ENCODE results near the gene C1orf21. TPM values are rescaled to one million over a fixed set of nuclear protein-coding genes. Genes with fewer than 3 reads are reported as not detected.
"Not testable (repeated sequence)": the region's sequence is repeated elsewhere in the genome, so short reads cannot be mapped to it uniquely, and the experiment has no call there.

C1orf21 gene, protein sequence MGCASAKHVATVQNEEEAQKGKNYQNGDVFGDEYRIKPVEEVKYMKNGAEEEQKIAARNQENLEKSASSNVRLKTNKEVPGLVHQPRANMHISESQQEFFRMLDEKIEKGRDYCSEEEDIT
- total RNA-seq (2013) = 0.94 TPM
- polyA plus RNA-seq = 1 to 10 TPM in 1 of 3 donors, under 1 TPM in 2; 0.23 to 1.1 (median 0.28) TPM
- under 0.01 and 0.08 TPM in 2 replicates for polyA minus RNA-seq
- 1.1 to 43.7 (median 7.7) reads per million in 11 experiments for total RNA-seq

DNA sequence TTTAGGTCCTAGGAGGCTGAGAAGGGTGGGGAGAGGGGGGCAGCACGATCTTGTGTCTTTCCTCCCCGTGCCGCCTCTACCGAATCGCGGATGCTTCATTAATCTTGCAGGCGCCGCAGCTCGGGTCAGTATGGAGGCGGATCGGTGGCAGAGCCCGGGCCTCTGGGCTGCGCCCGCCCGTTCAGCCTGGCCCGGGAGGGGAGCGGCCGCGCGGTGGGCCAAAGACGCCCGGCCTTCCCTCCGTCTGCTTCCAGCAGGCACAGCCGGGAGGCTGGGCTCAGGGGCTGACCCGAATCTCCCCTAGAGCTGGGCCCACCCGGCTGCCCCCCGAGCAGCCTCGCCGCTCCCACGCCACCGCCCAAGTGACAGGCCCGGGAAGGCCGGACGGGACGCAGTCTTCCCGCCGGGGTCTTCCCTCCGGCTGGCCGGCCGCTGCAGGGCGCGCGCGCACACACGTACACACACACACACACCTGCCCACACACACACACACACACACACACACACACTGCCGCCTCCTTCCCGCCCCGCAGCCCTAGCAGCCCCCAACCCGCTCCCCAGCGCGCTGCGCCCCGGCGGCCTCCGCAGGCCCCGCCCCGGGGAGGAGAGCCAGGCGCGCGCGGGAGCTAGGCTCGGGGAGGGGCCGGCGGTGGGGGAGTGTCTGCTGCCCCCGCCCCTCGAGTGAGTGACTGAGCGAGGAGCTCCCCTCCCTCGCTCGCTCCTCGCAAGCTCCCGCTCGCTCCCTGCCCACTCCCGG is at the start of gene C1orf21:
TSS of gene C1orf21 (plus strand) at position 718 of the 757 bp plus-strand sequence. CDS start 90,481 bp downstream, outside the sequence.
- intact Hi-C loops (cut with micrococcal nuclease) = no loop called here
- no peak within 1 kb of the TSS for H3K27ac ChIP-seq (ENCODE audit: low read depth in 1 of 2, low read length in 2 of 2)
- TF ChIP-seq, protein P1, sequence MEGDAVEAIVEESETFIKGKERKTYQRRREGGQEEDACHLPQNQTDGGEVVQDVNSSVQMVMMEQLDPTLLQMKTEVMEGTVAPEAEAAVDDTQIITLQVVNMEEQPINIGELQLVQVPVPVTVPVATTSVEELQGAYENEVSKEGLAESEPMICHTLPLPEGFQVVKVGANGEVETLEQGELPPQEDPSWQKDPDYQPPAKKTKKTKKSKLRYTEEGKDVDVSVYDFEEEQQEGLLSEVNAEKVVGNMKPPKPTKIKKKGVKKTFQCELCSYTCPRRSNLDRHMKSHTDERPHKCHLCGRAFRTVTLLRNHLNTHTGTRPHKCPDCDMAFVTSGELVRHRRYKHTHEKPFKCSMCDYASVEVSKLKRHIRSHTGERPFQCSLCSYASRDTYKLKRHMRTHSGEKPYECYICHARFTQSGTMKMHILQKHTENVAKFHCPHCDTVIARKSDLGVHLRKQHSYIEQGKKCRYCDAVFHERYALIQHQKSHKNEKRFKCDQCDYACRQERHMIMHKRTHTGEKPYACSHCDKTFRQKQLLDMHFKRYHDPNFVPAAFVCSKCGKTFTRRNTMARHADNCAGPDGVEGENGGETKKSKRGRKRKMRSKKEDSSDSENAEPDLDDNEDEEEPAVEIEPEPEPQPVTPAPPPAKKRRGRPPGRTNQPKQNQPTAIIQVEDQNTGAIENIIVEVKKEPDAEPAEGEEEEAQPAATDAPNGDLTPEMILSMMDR (IDR thresholded peaks at IDR 0.05) = no peak

DNA sequence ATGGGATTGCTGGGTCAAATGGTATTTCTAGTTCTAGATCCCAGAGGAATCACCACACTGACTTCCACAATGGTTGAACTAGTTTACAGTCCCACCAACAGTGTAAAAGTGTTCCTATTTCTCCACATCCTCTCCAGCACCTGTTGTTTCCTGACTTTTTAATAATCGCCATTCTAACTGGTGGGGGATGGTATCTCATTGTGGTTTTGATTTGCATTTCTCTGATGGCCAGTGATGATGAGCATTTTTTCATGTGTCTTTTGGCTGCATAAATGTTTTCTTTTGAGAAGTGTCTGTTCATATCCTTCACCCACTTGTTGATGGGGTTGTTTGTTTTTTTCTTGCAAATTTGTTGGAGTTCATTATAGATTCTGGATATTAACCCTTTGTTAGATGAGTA is 49.0 kb upstream of the C1orf21 start:
- H3K4me2 ChIP-seq (replicated peaks; ENCODE audit: extremely low read depth, low read length, poor library complexity, severe bottlenecking); H3K27ac ChIP-seq (ENCODE audit: low read depth in 1 of 2, low read length in 2 of 2); H3K27me3 Mint-ChIP-seq (ENCODE audit: low read depth in 3 of 3); H3K4me3 Mint-ChIP-seq; H3K9me3 ChIP-seq (replicated peaks in 1 of 2; ENCODE audit: control insufficient read depth in 1 of 2, insufficient read depth in 1 of 2, low read length in 2 of 2); H3K79me2 ChIP-seq (ENCODE audit: insufficient read depth, low read length); H2AFZ ChIP-seq (ENCODE audit: insufficient read depth, low read depth, low read length, poor library complexity, severe bottlenecking); H3K27ac Mint-ChIP-seq; H3K27me3 ChIP-seq (ENCODE audit: control insufficient read depth in 2 of 2, insufficient read depth in 2 of 2, low read length in 2 of 2); DNase-seq; H3K4me3 ChIP-seq (replicated peaks in 1 of 3; ENCODE audit: low read depth in 2 of 3, low read length in 3 of 3); H3K4me1 ChIP-seq (ENCODE audit: control insufficient read depth in 1 of 2, insufficient read depth in 2 of 2, low read length in 2 of 2); H4K20me1 ChIP-seq (ENCODE audit: insufficient read depth, low read length); H3K9ac ChIP-seq (ENCODE audit: insufficient read depth, low read length, poor library complexity, severe bottlenecking); H3K9me3 Mint-ChIP-seq; H3K4me1 Mint-ChIP-seq; H3K36me3 Mint-ChIP-seq; H3K36me3 ChIP-seq (replicated peaks in 1 of 2; ENCODE audit: control insufficient read depth in 1 of 2, insufficient read depth in 2 of 2, low read length in 2 of 2); intact Hi-C loops (cut with micrococcal nuclease): not testable (repeated sequence)
- WGBS (ENCODE audit: insufficient coverage) = no CpG with 5 or more reads among the region's 1 CpG

More for the DNA sequence above, at the start of gene C1orf21:
- no peaks in the 10 kb centered on the region for H3K79me2 ChIP-seq (ENCODE audit: insufficient read depth, low read length)
- no peaks in the 10 kb centered on the region for H3K36me3 ChIP-seq (replicated peaks in 1 of 2; ENCODE audit: control insufficient read depth in 1 of 2, insufficient read depth in 2 of 2, low read length in 2 of 2)
- 0% methylated on average over 61 of the region's 73 CpGs for WGBS (ENCODE audit: insufficient coverage)
- no peaks in the 10 kb centered on the region for H3K9me3 ChIP-seq (replicated peaks in 1 of 2; ENCODE audit: control insufficient read depth in 1 of 2, insufficient read depth in 1 of 2, low read length in 2 of 2)
- peak within 1 kb of the TSS in 3 of 7 donors; percentile 6 to 55 (median 42) for H3K27ac Mint-ChIP-seq
- peaks cover 31% of the 10 kb centered on the region for H3K4me1 Mint-ChIP-seq
- peaks cover 15 to 25% of the 10 kb centered on the region in 2 donors for H3K4me1 ChIP-seq (ENCODE audit: control insufficient read depth in 1 of 2, insufficient read depth in 2 of 2, low read length in 2 of 2)
- peaks cover 18 to 33% (median 21%) of the 10 kb centered on the region in 3 donors for H3K27me3 Mint-ChIP-seq (ENCODE audit: low read depth in 3 of 3)
- peaks cover 5 to 15% of the 10 kb centered on the region in 2 donors for H3K27me3 ChIP-seq (ENCODE audit: control insufficient read depth in 2 of 2, insufficient read depth in 2 of 2, low read length in 2 of 2)
- peak within 1 kb of the TSS; percentile 70 to 80 (median 76) for H3K4me3 ChIP-seq (replicated peaks in 1 of 3; ENCODE audit: low read depth in 2 of 3, low read length in 3 of 3)
- H3K9me3 Mint-ChIP-seq = peaks cover 0 to 2% (median 0%) of the 10 kb centered on the region in 7 donors
- peaks cover 0 to 2% of the 10 kb centered on the region in 2 donors for H3K36me3 Mint-ChIP-seq
- peak within 1 kb of the TSS; percentile 84 to 95 for H3K4me3 Mint-ChIP-seq
- H3K4me2 ChIP-seq (replicated peaks; ENCODE audit: extremely low read depth, low read length, poor library complexity, severe bottlenecking) = peak within 1 kb of the TSS; percentile 96
- peak; percentile 35 to 53 (median 43) for DNase-seq
- H4K20me1 ChIP-seq (ENCODE audit: insufficient read depth, low read length) = no peaks in the 10 kb centered on the region
- peak within 1 kb of the TSS; percentile 87 for H2AFZ ChIP-seq (ENCODE audit: insufficient read depth, low read depth, low read length, poor library complexity, severe bottlenecking)
- H3K9ac ChIP-seq (ENCODE audit: insufficient read depth, low read length, poor library complexity, severe bottlenecking) = peak within 1 kb of the TSS; percentile 55
